NT2/D1 (cell line): ENCODE measurements around the gene ACBD4.

Experiments used
- DNase-seq: peaks from one replicate; pipeline ENCODE4 v3.0.0-alpha.2; 2011; ENCODE audit warnings: low read depth, low spot score
- H3K27me3 ChIP-seq: 2 replicates; pipeline ENCODE4 v1.6.0; 2011; ENCODE audit warnings: mild to moderate bottlenecking; ENCODE audit not compliant: insufficient read length, insufficient read depth
- H3K36me3 ChIP-seq: 2 replicates; pipeline ENCODE4 v1.6.1; 2011; ENCODE audit warnings: mild to moderate bottlenecking, low read length, mixed read lengths; ENCODE audit not compliant: insufficient read depth, insufficient read length
- H3K4me1 ChIP-seq: 2 replicates; pipeline ENCODE4 v1.5.1; 2011; ENCODE audit not compliant: insufficient read depth, insufficient read length
- H3K4me3 ChIP-seq: 2 replicates; pipeline ENCODE4 v1.5.1; 2011; ENCODE audit warnings: low read depth; ENCODE audit not compliant: insufficient read length
- H3K9ac ChIP-seq: 2 replicates; pipeline ENCODE4 v1.6.0; 2011; ENCODE audit warnings: low read depth; ENCODE audit not compliant: insufficient read length
- H3K9me3 ChIP-seq: 2 replicates; pipeline ENCODE4 v1.5.1; 2011; ENCODE audit warnings: mild to moderate bottlenecking, low read length; ENCODE audit not compliant: insufficient read depth
- SUZ12 ChIP-seq: IDR thresholded peaks from 2 replicates; pipeline ENCODE4 v1.6.1; 2011; ENCODE audit not compliant: insufficient read length, insufficient read depth; ENCODE audit errors: extremely low read depth
- YY1 ChIP-seq: IDR thresholded peaks from 2 replicates; pipeline ENCODE4 v1.6.1; 2011; ENCODE audit not compliant: insufficient read length, insufficient read depth
- ZNF274 ChIP-seq: IDR thresholded peaks from 2 replicates; pipeline ENCODE4 v1.6.1; 2011; ENCODE audit warnings: mild to moderate bottlenecking, low read depth, low read length

Gene ACBD4

GRCh38 chr17:45143767-45144198, 8.3 kb downstream of the ACBD4 start:
- peak overlapping the region; percentile 27 for H3K4me3 ChIP-seq

GRCh38 chr17:45144199-45145034, 8.9 kb downstream of the ACBD4 start:
- no peak for DNase-seq
- no peaks in the 10 kb centered on the region for H3K9me3 ChIP-seq
- peak overlapping the region; percentile 27 for H3K4me3 ChIP-seq
- H3K27me3 ChIP-seq = no peaks in the 10 kb centered on the region
- no peak for TF ChIP-seq SUZ12
- no peak for TF ChIP-seq YY1
- no peak for TF ChIP-seq ZNF274
- H3K4me1 ChIP-seq = peaks cover 15% of the 10 kb centered on the region
- peak overlapping the region; percentile 81 for H3K9ac ChIP-seq
- peaks cover under 1% of the 10 kb centered on the region for H3K36me3 ChIP-seq

More at GRCh38 chr17:45143767-45144198, 8.3 kb downstream of the ACBD4 start:
- peaks cover 19% of the 10 kb centered on the region for H3K4me1 ChIP-seq
- TF ChIP-seq YY1 (no peak), SUZ12 (no peak), ZNF274 (no peak)
- H3K9me3 ChIP-seq = no peaks in the 10 kb centered on the region
- no peak for DNase-seq
- H3K36me3 ChIP-seq = no peaks in the 10 kb centered on the region
- no peaks in the 10 kb centered on the region for H3K27me3 ChIP-seq
- peak overlapping the region; percentile 81 for H3K9ac ChIP-seq

- TF ChIP-seq SUZ12 = no peak
- no peak for TF ChIP-seq YY1
- TF ChIP-seq ZNF274 = no peak
- Histone ChIP-seq H3K4me3 (peak overlapping the region; percentile 27), H3K4me1 (peaks cover 14% of the 10 kb centered on the region), H3K27me3 (no peaks in the 10 kb centered on the region), H3K36me3 (peaks cover 7% of the 10 kb centered on the region), H3K9ac (peak overlapping the region; percentile 81), H3K9me3 (no peaks in the 10 kb centered on the region)
- DNase-seq = no peak
Observed at GRCh38 chr17:45145035-45145389, 9.5 kb downstream of the ACBD4 start.

GRCh38 chr17:45146166-45146565, 10.7 kb downstream of the ACBD4 start:
- DNase-seq = no peak
- H3K27me3 ChIP-seq = no peaks in the 10 kb centered on the region
- H3K4me1 ChIP-seq = peaks cover 14% of the 10 kb centered on the region
- H3K4me3 ChIP-seq = no peak overlapping the region
- H3K36me3 ChIP-seq = peaks cover 11% of the 10 kb centered on the region
- H3K9ac ChIP-seq = peak overlapping the region; percentile 37
- TF ChIP-seq SUZ12 (no peak), ZNF274 (no peak), YY1 (no peak)
- no peaks in the 10 kb centered on the region for H3K9me3 ChIP-seq

- Histone ChIP-seq H3K36me3 (peaks cover 11% of the 10 kb centered on the region), H3K4me3 (peak overlapping the region; percentile 79), H3K9me3 (no peaks in the 10 kb centered on the region), H3K9ac (peak overlapping the region; percentile 95), H3K27me3 (no peaks in the 10 kb centered on the region), H3K4me1 (peaks cover 14% of the 10 kb centered on the region)
- no peak for DNase-seq
- TF ChIP-seq ZNF274 (no peak), SUZ12 (no peak), YY1 (no peak)
Observed at GRCh38 chr17:45146592-45146889, 11.1 kb downstream of the ACBD4 start.

GRCh38 chr17:45146890-45147580, 11.5 kb downstream of the ACBD4 start:
- H3K4me1 ChIP-seq = peaks cover 14% of the 10 kb centered on the region
- DNase-seq = no peak
- H3K27me3 ChIP-seq = no peaks in the 10 kb centered on the region
- H3K9me3 ChIP-seq = no peaks in the 10 kb centered on the region
- peak overlapping the region; percentile 95 for H3K9ac ChIP-seq
- H3K36me3 ChIP-seq = peaks cover 11% of the 10 kb centered on the region
- TF ChIP-seq YY1 (no peak), ZNF274 (no peak), SUZ12 (no peak)
- peak overlapping the region; percentile 79 for H3K4me3 ChIP-seq

- Histone ChIP-seq H3K36me3 (peaks cover 11% of the 10 kb centered on the region), H3K4me1 (peaks cover 14% of the 10 kb centered on the region), H3K9ac (peak overlapping the region; percentile 87), H3K9me3 (no peaks in the 10 kb centered on the region), H3K27me3 (no peaks in the 10 kb centered on the region), H3K4me3 (peak overlapping the region; percentile 79)
- TF ChIP-seq YY1 (no peak), SUZ12 (no peak), ZNF274 (no peak)
- DNase-seq = no peak
Observed at GRCh38 chr17:45147581-45148182, 12.2 kb downstream of the ACBD4 start.
